Left lung (tissue), 10 donors: Measurements from ENCODE around the gene SLC6A18. TPM values are rescaled to one million over a fixed set of nuclear protein-coding genes. Genes with fewer than 3 reads are reported as not detected.

ENCODE experiments used
- ATAC-seq: fragments of 200-7000 bp; cut with Tn5 transposase; one replicate; pipeline ENCODE4 v1.9.1; 2020; ENCODE audit warnings: moderate library complexity
- DNase-seq, 4 donors: peaks; one replicate each; pipeline ENCODE4 v3.0.0-alpha.2; 2013 to 2020
- H3K27ac ChIP-seq, 2 donors: fragments of 200-600 bp; sonication (generic) in 1 of 2; one replicate each; pipeline versions ENCODE4 v1.5.0 to v1.8.0; 2020 to 2021
- H3K27me3 ChIP-seq, 2 donors: fragments of 200-600 bp; sonication (generic) in 1 of 2; one replicate each; pipeline versions ENCODE4 v1.5.0 to v1.8.0; 2020 to 2021
- H3K36me3 ChIP-seq, 2 donors: fragments of 200-600 bp; sonication (generic) in 1 of 2; one replicate each; pipeline versions ENCODE4 v1.5.0 to v1.8.0; 2020 to 2021
- H3K4me1 ChIP-seq, 2 donors: fragments of 200-600 bp; one replicate each; pipeline ENCODE4 v1.8.0; 2021
- H3K4me3 ChIP-seq, 2 donors: fragments of 200-600 bp; sonication (generic) in 1 of 2; one replicate each; pipeline versions ENCODE4 v1.5.0 to v1.8.0; 2020 to 2021; ENCODE audit warnings: mild to moderate bottlenecking in 1 of 2
- H3K9me3 ChIP-seq, 2 donors: fragments of 200-600 bp; sonication (generic) in 1 of 2; one replicate each; pipeline versions ENCODE4 v1.5.0 to v1.8.0; 2020 to 2021
- intact Hi-C, 2 donors: fragments of 100-400 bp; cut with DNase I; formaldehyde crosslinking; loops; one replicate each; pipeline versions ENCODE4 v1.11.2 to v1.14.2; 2022
- polyA plus RNA-seq, 6 donors: library from polyadenylated mRNA; unstranded; fragments of 120-200 nt; gene quantifications; one replicate each; pipeline ENCODE4 v1.2.1, GENCODE V29; 2013; ENCODE audit not compliant: insufficient read length in 6 of 6
- total RNA-seq, 2 donors: library from RNA; stranded (reverse); fragmentation: NEBNext Ultra II Directional; extraction: Animal tissue kit (Norgen Biotek cat#: 25700); gene quantifications; one replicate each; pipeline ENCODE4 v1.2.1, GENCODE V29; 2021
- TF ChIP-seq, protein P1 (sequence below), 2 donors: fragments of 200-600 bp; sonication (generic) in 1 of 2; IDR thresholded peaks; one replicate each; pipeline versions ENCODE4 v1.5.0 to v1.8.0; 2021; ENCODE audit warnings: antibody characterized with exemption in 2 of 2
- donor health status: DM: no; HTN: yes; CAD: no.
- donor health status: DM: no; HTN: no; CAD: no.

Gene SLC6A18
- total and polyA plus RNA-seq, 8 donors = 0.18 TPM; not detected in 7

GRCh38 chr5:1240496-1241260 lies 15.5 kb downstream of the SLC6A18 start:
- H3K27ac ChIP-seq = no peak overlapping the region
- DNase-seq = no peak

DNA sequence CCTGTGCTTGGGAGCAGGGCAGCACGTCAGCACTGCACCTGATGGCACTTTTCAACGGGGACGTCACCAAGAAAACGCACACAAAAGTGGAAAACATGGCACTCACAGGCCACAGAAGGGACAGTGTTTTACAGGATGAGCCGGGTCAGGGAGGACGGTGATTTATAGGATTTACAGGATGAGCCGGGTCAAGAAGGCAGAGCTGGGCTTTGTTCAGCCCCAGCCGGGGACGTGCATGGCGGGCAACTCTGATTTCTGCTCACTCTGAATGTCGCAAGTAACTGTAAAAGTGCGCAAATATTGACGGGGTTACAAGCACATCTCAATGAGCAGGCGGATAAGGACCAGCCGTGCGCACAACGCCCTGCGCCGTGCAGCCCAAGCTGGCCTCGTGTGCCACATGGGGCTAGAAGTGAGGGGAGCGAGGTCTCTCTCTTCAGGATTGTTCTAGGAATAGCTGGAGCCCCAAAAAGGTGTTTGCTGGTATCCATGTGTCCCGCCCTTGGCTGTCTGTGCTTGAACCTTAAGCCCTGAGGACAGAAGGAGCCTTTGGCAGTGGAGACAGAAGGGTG lies 16.4 kb downstream of the SLC6A18 start:
- H3K27me3 ChIP-seq = peaks cover 12 to 42% of the 10 kb centered on the region in 2 donors
- TF ChIP-seq, protein P1, sequence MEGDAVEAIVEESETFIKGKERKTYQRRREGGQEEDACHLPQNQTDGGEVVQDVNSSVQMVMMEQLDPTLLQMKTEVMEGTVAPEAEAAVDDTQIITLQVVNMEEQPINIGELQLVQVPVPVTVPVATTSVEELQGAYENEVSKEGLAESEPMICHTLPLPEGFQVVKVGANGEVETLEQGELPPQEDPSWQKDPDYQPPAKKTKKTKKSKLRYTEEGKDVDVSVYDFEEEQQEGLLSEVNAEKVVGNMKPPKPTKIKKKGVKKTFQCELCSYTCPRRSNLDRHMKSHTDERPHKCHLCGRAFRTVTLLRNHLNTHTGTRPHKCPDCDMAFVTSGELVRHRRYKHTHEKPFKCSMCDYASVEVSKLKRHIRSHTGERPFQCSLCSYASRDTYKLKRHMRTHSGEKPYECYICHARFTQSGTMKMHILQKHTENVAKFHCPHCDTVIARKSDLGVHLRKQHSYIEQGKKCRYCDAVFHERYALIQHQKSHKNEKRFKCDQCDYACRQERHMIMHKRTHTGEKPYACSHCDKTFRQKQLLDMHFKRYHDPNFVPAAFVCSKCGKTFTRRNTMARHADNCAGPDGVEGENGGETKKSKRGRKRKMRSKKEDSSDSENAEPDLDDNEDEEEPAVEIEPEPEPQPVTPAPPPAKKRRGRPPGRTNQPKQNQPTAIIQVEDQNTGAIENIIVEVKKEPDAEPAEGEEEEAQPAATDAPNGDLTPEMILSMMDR (IDR thresholded peaks at IDR 0.05) = no peak
- no peak overlapping the region for H3K4me3 ChIP-seq
- H3K9me3 ChIP-seq = peaks cover 0 to 2% of the 10 kb centered on the region in 2 donors
- intact Hi-C loops = no loop called here
- ATAC-seq (no peak), DNase-seq (no peak)
- H3K4me1 ChIP-seq = no peaks in the 10 kb centered on the region
- no peak overlapping the region for H3K27ac ChIP-seq
- H3K36me3 ChIP-seq = no peaks in the 10 kb centered on the region

More at GRCh38 chr5:1240496-1241260, 15.5 kb downstream of the SLC6A18 start:
- H3K27me3 ChIP-seq = peaks cover 3 to 33% of the 10 kb centered on the region in 2 donors
- TF ChIP-seq, protein P1 (IDR thresholded peaks at IDR 0.05) = no peak
- no peak overlapping the region for H3K4me3 ChIP-seq
- ATAC-seq = no peak
- peaks cover 0 to 11% of the 10 kb centered on the region in 2 donors for H3K9me3 ChIP-seq
- intact Hi-C loops = no loop called here
- no peaks in the 10 kb centered on the region for H3K36me3 ChIP-seq
- H3K4me1 ChIP-seq = no peaks in the 10 kb centered on the region

- Histone ChIP-seq H3K36me3 (no peaks in the 10 kb centered on the region), H3K27ac (no peak overlapping the region), H3K9me3 (no peaks in the 10 kb centered on the region), H3K4me3 (no peak overlapping the region), H3K4me1 (no peaks in the 10 kb centered on the region), H3K27me3 (peaks cover 14 to 55% of the 10 kb centered on the region in 2 donors)
- DNase-seq (no peak), ATAC-seq (no peak)
- TF ChIP-seq, protein P1 (IDR thresholded peaks at IDR 0.05) = no peak
- intact Hi-C loops = no loop called here
These were observed 17.7 kb downstream of the SLC6A18 start for GRCh38 chr5:1242733-1243486.

DNA sequence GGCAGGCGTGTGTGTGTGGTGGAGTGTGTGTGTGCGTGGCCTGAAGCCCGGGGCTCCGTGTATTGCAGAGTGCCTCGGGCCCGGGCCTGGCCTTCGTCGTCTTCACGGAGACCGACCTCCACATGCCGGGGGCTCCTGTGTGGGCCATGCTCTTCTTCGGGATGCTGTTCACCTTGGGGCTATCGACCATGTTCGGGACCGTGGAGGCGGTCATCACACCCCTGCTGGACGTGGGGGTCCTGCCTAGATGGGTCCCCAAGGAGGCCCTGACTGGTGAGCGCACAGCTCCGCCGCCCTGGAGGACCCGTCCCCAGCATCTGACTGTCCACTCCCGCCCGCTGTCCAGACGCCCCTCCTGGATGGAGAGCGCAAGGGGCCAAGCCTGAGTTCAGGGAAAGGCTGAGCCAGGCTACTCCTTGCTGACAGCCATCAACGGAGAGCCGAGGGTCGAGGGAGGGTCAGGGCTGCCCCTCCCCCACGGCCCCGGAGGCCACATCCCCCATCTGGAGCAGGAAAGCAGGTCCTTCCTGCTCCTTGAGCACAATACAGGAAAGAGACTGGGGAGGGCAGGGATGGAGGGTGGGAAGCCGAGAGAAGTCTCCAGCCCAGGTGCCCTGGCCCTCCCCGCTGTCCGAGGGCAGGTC lies 18.4 kb downstream of the SLC6A18 start:
- no peak for DNase-seq
- ATAC-seq = no peak

More for the DNA sequence above, 18.4 kb downstream of the SLC6A18 start:
- Histone ChIP-seq H3K27me3 (peaks cover 14 to 61% of the 10 kb centered on the region in 2 donors), H3K9me3 (no peaks in the 10 kb centered on the region), H3K4me3 (no peak overlapping the region), H3K27ac (no peak overlapping the region), H3K4me1 (no peaks in the 10 kb centered on the region), H3K36me3 (no peaks in the 10 kb centered on the region)
- intact Hi-C loops = no loop called here
- TF ChIP-seq, protein P1 (IDR thresholded peaks at IDR 0.05) = no peak
